ENCODE results near the gene GPN1. TPM values are rescaled to one million over a fixed set of nuclear protein-coding genes. Genes with fewer than 3 reads are reported as not detected.

Gene GPN1
- total RNA-seq, 3 donors from 2014 or later (not counting 1 experiment from before 2014, with no cell fraction given), result 31.5 to 36.1 (median 34.9) TPM

- H3K9me3 ChIP-seq (ENCODE audit: control insufficient read depth, insufficient read depth, low read length), result no peaks in the 10 kb centered on the region
- ATAC-seq (peak in 2 of 3 donors; percentile 57 to 64), DNase-seq (peak in 1 of 2 donors; percentile 31)
- Mint-ChIP-seq H3K36me3 (peaks cover 50% of the 10 kb centered on the region), H3K4me1 (peaks cover 10 to 15% of the 10 kb centered on the region in 2 donors), H3K27ac (peak overlapping the region; percentile 36 to 57), H3K4me3 (peak overlapping the region; percentile 25), H3K9me3 (no peaks in the 10 kb centered on the region), H3K27me3 (ENCODE audit: low read depth in 2 of 2) (no peaks in the 10 kb centered on the region)
- intact Hi-C loops (cut with micrococcal nuclease), result no loop called here
- no peaks in the 10 kb centered on the region for H3K4me1 ChIP-seq (ENCODE audit: control insufficient read depth, insufficient read depth, low read length)
- peaks cover 78% of the 10 kb centered on the region for H3K36me3 ChIP-seq (ENCODE audit: control insufficient read depth, insufficient read depth, low read length)
- no peak for TF ChIP-seq CTCF (IDR thresholded peaks at IDR 0.05)
- no peaks in the 10 kb centered on the region for H3K27me3 ChIP-seq (ENCODE audit: control insufficient read depth, insufficient read depth, low read length)
- H3K4me3 ChIP-seq (ENCODE audit: low read length), result no peak overlapping the region
- 50% methylated on average over 1 of the region's 3 CpGs for WGBS (ENCODE audit: insufficient coverage)
- H3K27ac ChIP-seq (ENCODE audit: low read length), result no peak overlapping the region
These were observed 9.3 kb downstream of the GPN1 start for GRCh38 chr2:27638037-27638637.

DNA sequence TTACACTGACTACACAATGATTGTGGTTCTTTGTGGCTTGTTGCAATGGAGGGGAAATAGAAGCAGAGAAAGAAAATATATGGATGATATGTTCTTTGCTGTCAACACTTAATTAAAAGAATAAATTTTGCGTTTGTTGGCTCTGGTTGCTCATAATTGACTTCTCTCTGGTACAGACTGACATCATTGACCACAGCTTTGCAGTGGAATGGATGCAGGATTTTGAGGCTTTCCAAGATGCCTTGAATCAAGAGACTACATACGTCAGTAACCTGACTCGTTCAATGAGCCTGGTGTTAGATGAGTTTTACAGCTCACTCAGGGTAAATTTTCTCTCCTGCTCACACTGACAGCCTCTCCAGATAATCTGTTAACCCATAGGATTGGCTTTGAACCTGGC, 9.9 kb downstream of the GPN1 start:
- 90% methylated on average over 3 of the region's 3 CpGs for WGBS (ENCODE audit: insufficient coverage)
- no peak for ATAC-seq
- Histone ChIP-seq H3K4me3 (ENCODE audit: low read length) (no peak overlapping the region), H3K27ac (ENCODE audit: low read length) (no peak overlapping the region), H3K4me1 (ENCODE audit: control insufficient read depth, insufficient read depth, low read length) (no peaks in the 10 kb centered on the region), H3K9me3 (ENCODE audit: control insufficient read depth, insufficient read depth, low read length) (no peaks in the 10 kb centered on the region), H3K36me3 (ENCODE audit: control insufficient read depth, insufficient read depth, low read length) (peaks cover 79% of the 10 kb centered on the region), H3K27me3 (ENCODE audit: control insufficient read depth, insufficient read depth, low read length) (no peaks in the 10 kb centered on the region)
- Mint-ChIP-seq H3K9me3 (no peaks in the 10 kb centered on the region), H3K36me3 (peaks cover 50% of the 10 kb centered on the region), H3K4me3 (no peak overlapping the region), H3K27ac (peak overlapping the region in 1 of 2 donors; percentile 57), H3K4me1 (peaks cover 10 to 15% of the 10 kb centered on the region in 2 donors), H3K27me3 (ENCODE audit: low read depth in 2 of 2) (no peaks in the 10 kb centered on the region)
- no peak for DNase-seq
- no peak for TF ChIP-seq CTCF (IDR thresholded peaks at IDR 0.05)
- intact Hi-C loops (cut with micrococcal nuclease), result no loop called here

DNA sequence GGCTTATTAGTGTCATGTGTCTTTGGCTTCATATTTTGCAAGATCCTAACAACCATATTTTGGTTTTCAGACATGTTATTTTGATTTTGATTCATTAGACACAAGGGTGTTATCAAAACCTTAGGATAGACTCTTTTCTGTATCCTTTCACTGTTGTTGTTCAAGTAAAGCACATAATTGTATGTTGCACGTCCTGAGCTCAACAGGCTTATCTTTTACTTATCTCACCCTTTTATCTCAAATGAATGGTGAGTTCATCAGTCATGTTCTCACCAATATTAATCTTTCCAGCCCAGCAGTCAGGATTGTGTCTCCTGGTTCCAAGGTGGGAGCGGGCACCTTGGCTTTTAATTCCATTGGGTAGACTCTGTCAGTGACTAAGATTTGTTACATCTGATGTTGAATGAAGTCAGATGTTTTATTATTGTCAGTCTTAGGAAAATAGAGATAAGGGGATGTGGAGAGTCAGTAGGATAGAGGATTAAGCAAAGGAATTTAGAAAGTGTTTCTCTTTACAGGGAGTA, 11.9 kb downstream of the GPN1 start:
- Histone ChIP-seq H3K4me3 (ENCODE audit: low read length) (no peak overlapping the region), H3K27me3 (ENCODE audit: control insufficient read depth, insufficient read depth, low read length) (no peaks in the 10 kb centered on the region), H3K9me3 (ENCODE audit: control insufficient read depth, insufficient read depth, low read length) (no peaks in the 10 kb centered on the region), H3K36me3 (ENCODE audit: control insufficient read depth, insufficient read depth, low read length) (peaks cover 65% of the 10 kb centered on the region), H3K27ac (ENCODE audit: low read length) (no peak overlapping the region), H3K4me1 (ENCODE audit: control insufficient read depth, insufficient read depth, low read length) (no peaks in the 10 kb centered on the region)
- Mint-ChIP-seq H3K4me3 (no peak overlapping the region), H3K36me3 (peaks cover 33% of the 10 kb centered on the region), H3K27ac (no peak overlapping the region), H3K4me1 (peaks cover 10 to 15% of the 10 kb centered on the region in 2 donors), H3K9me3 (no peaks in the 10 kb centered on the region), H3K27me3 (ENCODE audit: low read depth in 2 of 2) (no peaks in the 10 kb centered on the region)
- ATAC-seq (no peak), DNase-seq (no peak)
- 89% methylated on average over 2 of the region's 2 CpGs for WGBS (ENCODE audit: insufficient coverage)
- intact Hi-C loops (cut with micrococcal nuclease), result no loop called here
- TF ChIP-seq CTCF (IDR thresholded peaks at IDR 0.05), result no peak

DNA sequence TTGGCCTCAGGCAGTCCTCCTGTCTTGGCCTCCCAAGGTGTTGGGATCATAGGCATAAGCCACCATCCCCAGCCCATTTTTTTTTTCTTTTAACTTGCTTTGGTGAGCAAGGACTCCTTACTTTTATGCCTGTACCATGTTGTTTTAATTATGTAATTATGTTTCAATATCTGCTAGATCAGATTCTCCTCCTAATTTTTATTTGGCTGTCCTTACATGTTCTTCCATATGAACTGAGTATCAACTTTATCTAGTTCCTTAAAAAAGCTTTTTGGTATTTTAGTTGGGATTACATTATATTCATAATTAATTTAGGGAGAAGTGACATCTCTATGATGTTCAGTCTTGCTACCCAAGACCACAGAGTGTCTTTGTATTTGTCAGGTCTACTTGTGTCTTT, 16.3 kb downstream of the GPN1 start:
- H3K27ac Mint-ChIP-seq, result no peak overlapping the region
- no peak for ATAC-seq
- H3K36me3 Mint-ChIP-seq, result peaks cover 27% of the 10 kb centered on the region
- no peaks in the 10 kb centered on the region for H3K9me3 ChIP-seq (ENCODE audit: control insufficient read depth, insufficient read depth, low read length)
- no peak overlapping the region for H3K4me3 ChIP-seq (ENCODE audit: low read length)
- H3K27ac ChIP-seq (ENCODE audit: low read length), result no peak overlapping the region
- no peaks in the 10 kb centered on the region for H3K4me1 Mint-ChIP-seq
- H3K36me3 ChIP-seq (ENCODE audit: control insufficient read depth, insufficient read depth, low read length), result peaks cover 62% of the 10 kb centered on the region
- no peaks in the 10 kb centered on the region for H3K4me1 ChIP-seq (ENCODE audit: control insufficient read depth, insufficient read depth, low read length)
- H3K27me3 Mint-ChIP-seq (ENCODE audit: low read depth in 2 of 2), result no peaks in the 10 kb centered on the region
- no peak overlapping the region for H3K4me3 Mint-ChIP-seq
- no peaks in the 10 kb centered on the region for H3K9me3 Mint-ChIP-seq
- DNase-seq, result no peak
- H3K27me3 ChIP-seq (ENCODE audit: control insufficient read depth, insufficient read depth, low read length), result no peaks in the 10 kb centered on the region
- intact Hi-C loops (cut with micrococcal nuclease), result no loop called here
- TF ChIP-seq CTCF (IDR thresholded peaks at IDR 0.05), result no peak
